Prostate gland (tissue), 1 donor: Measurements from ENCODE around the gene ADGRL3.

Experiments used
- POLR2A ChIP-seq: fragments of 450-650 bp; IDR thresholded peaks from one replicate; pipeline ENCODE4 v1.6.1; 2016; ENCODE audit warnings: antibody characterized with exemption, mild to moderate bottlenecking
- POLR2AphosphoS5 ChIP-seq: sonication (generic); formaldehyde crosslinking; IDR thresholded peaks from one replicate; pipeline ENCODE4 v1.6.1; 2017; ENCODE audit warnings: antibody characterized with exemption

- TF ChIP-seq POLR2A (no peak), POLR2AphosphoS5 (no peak)
Measured at GRCh38 chr4:62070291-62070852, 870.2 kb downstream of the ADGRL3 start.
